ENCODE results near the gene EFCAB6. TPM values are rescaled to one million over a fixed set of nuclear protein-coding genes. Genes with fewer than 3 reads are reported as not detected.

Gene EFCAB6
- total and polyA plus RNA-seq, 4 donors: 1.7 to 15.4 (median 7.6) TPM

DNA sequence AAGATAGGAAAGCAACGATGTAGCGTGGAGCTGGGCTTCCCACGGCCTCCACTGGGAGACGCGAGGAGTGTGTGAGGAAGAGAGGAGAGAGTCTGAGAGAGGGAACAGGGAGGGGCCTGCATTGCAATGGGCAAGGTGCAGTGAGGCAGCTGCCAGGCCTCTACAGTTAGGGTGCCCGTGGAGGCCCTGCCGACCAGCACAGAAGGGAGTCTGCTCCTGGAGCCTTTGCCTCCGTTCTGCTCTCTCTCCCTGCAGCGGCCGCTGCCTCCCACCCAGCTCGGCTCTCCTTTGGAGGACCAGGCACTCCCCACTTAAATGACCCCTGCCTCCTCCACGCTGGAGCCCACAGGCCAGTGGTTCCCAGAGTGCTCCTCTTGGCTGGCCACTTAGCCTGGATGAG lies 181.7 kb downstream of the EFCAB6 start:
- H3K4me1 ChIP-seq (ENCODE audit: control insufficient read depth in 5 of 5, insufficient read depth in 5 of 5, low read length in 5 of 5): peaks cover 0 to 7% (median 0%) of the 10 kb centered on the region in 5 donors
- H3K4me3 ChIP-seq: no peak overlapping the region
- ATAC-seq (ENCODE audit: insufficient read depth, low FRiP score): no peak
- WGBS, 2 donors: 88 to 89% methylated on average over 12 of the region's 12 CpGs
- no peak for DNase-seq
- H3K27me3 ChIP-seq (ENCODE audit: control insufficient read depth in 3 of 3, insufficient read depth in 3 of 3, low read length in 2 of 3): no peaks in the 10 kb centered on the region
- H3K9me3 ChIP-seq (ENCODE audit: control insufficient read depth in 4 of 4, insufficient read depth in 3 of 4, low read length in 3 of 4): no peaks in the 10 kb centered on the region
- H3K36me3 ChIP-seq (ENCODE audit: control insufficient read depth in 4 of 4, insufficient read depth in 4 of 4, low read length in 4 of 4): no peaks in the 10 kb centered on the region
- H3K9ac ChIP-seq (ENCODE audit: insufficient read depth in 1 of 2, low read length in 2 of 2): no peak overlapping the region
- TF ChIP-seq, protein P1, sequence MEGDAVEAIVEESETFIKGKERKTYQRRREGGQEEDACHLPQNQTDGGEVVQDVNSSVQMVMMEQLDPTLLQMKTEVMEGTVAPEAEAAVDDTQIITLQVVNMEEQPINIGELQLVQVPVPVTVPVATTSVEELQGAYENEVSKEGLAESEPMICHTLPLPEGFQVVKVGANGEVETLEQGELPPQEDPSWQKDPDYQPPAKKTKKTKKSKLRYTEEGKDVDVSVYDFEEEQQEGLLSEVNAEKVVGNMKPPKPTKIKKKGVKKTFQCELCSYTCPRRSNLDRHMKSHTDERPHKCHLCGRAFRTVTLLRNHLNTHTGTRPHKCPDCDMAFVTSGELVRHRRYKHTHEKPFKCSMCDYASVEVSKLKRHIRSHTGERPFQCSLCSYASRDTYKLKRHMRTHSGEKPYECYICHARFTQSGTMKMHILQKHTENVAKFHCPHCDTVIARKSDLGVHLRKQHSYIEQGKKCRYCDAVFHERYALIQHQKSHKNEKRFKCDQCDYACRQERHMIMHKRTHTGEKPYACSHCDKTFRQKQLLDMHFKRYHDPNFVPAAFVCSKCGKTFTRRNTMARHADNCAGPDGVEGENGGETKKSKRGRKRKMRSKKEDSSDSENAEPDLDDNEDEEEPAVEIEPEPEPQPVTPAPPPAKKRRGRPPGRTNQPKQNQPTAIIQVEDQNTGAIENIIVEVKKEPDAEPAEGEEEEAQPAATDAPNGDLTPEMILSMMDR (IDR thresholded peaks at IDR 0.05; ENCODE audit: control extremely low read depth, extremely low read depth): no peak
- H3K27ac ChIP-seq (ENCODE audit: low read depth in 1 of 2, low read length in 1 of 2): no peak overlapping the region

DNA sequence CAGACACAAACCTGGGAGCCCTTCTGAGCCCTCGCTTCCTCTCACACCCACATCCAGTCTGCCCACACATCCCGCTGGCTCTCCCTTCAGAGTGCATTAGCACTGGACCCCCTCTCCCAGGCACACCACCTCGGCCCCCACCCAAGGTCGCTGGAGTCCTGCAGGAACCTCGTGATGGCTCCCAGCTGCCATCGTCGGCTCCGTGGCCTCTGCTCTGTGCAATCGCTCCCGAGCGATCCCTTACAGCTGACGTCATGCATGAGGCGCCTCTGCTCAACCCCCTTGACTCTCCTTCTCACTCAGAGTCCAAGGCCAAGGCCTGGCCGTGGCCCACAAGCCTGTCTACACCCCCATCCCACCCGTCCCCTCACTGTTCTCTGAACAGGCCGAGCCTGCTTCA lies 183.9 kb downstream of the EFCAB6 start:
- Histone ChIP-seq H3K27ac (ENCODE audit: low read depth in 1 of 2, low read length in 1 of 2) (no peak overlapping the region), H3K4me1 (ENCODE audit: control insufficient read depth in 5 of 5, insufficient read depth in 5 of 5, low read length in 5 of 5) (peaks cover 0 to 7% (median 0%) of the 10 kb centered on the region in 5 donors), H3K9me3 (ENCODE audit: control insufficient read depth in 4 of 4, insufficient read depth in 3 of 4, low read length in 3 of 4) (no peaks in the 10 kb centered on the region), H3K27me3 (ENCODE audit: control insufficient read depth in 3 of 3, insufficient read depth in 3 of 3, low read length in 2 of 3) (no peaks in the 10 kb centered on the region), H3K4me3 (no peak overlapping the region), H3K9ac (ENCODE audit: insufficient read depth in 1 of 2, low read length in 2 of 2) (no peak overlapping the region), H3K36me3 (ENCODE audit: control insufficient read depth in 4 of 4, insufficient read depth in 4 of 4, low read length in 4 of 4) (no peaks in the 10 kb centered on the region)
- ATAC-seq (ENCODE audit: insufficient read depth, low FRiP score) (no peak), DNase-seq (peak; percentile 10 to 39 (median 31))
- 69 to 86% methylated on average over 16 of the region's 16 CpGs for WGBS, 2 donors
- TF ChIP-seq, protein P1 (IDR thresholded peaks at IDR 0.05; ENCODE audit: control extremely low read depth, extremely low read depth): no peak

DNA sequence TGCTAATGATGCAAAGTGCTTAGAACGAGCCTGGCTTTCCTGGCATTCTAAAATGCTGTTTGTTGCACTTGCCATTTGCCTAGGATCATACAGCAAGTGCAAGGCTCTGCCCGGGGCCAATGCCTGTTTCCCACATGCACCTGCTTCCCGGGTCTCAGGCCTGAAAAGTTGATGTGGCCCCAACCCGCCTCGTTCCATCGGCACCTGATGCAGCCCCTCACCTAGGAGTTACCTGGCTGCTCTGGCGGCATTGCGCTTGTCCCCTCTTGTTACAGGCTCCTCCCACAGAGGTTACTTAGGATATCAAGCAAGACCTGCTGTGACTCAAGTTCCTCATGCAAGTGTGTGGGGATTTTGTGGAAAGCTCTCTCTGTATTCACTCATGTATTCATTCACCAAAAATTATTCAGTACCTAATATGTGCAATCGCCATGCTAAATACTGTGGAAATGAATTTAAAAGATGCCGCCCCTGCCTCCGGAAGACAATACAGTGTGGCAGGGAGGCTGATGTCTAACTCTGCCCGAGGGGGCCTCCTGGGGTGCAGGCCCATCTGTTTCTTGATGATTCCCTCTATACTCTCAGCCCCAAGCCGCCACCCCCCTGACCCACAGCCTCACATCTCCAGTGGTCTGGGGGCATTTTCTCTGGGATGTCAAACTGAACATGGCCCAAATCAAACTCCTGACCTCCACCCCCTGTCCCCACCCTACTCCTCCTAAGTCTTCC lies 184.5 kb downstream of the EFCAB6 start:
- Histone ChIP-seq H3K4me1 (ENCODE audit: control insufficient read depth in 5 of 5, insufficient read depth in 5 of 5, low read length in 5 of 5) (peaks cover 0 to 7% (median 0%) of the 10 kb centered on the region in 5 donors), H3K9ac (ENCODE audit: insufficient read depth in 1 of 2, low read length in 2 of 2) (no peak overlapping the region), H3K36me3 (ENCODE audit: control insufficient read depth in 4 of 4, insufficient read depth in 4 of 4, low read length in 4 of 4) (no peaks in the 10 kb centered on the region), H3K27me3 (ENCODE audit: control insufficient read depth in 3 of 3, insufficient read depth in 3 of 3, low read length in 2 of 3) (no peaks in the 10 kb centered on the region), H3K4me3 (no peak overlapping the region), H3K9me3 (ENCODE audit: control insufficient read depth in 4 of 4, insufficient read depth in 3 of 4, low read length in 3 of 4) (no peaks in the 10 kb centered on the region), H3K27ac (ENCODE audit: low read depth in 1 of 2, low read length in 1 of 2) (no peak overlapping the region)
- WGBS, 2 donors: 88 to 90% methylated on average over 13 of the region's 13 CpGs
- ATAC-seq (ENCODE audit: insufficient read depth, low FRiP score) (no peak), DNase-seq (no peak)
- TF ChIP-seq, protein P1 (IDR thresholded peaks at IDR 0.05; ENCODE audit: control extremely low read depth, extremely low read depth): no peak
